ENCODE data around the gene ITGAV. TPM values are rescaled to one million over a fixed set of nuclear protein-coding genes. Genes with fewer than 3 reads are reported as not detected.

ITGAV gene
- total RNA-seq, 4 donors from 2014 or later = 28.9 to 67.0 (median 52.1) TPM

GRCh38 chr2:186697536-186697935 lies 107.7 kb downstream of the ITGAV start:
- no peak for DNase-seq
- in situ Hi-C loops (cut with MboI; ENCODE audit: low pct_ligation_motif_present in 1 of 4, low pct_unique_long_range_greater_than_20kb in 1 of 4, low sequenced_read_pairs in 3 of 4) (no loop called here), intact Hi-C loops (cut with DNase I; ENCODE audit: low total_unique reads) (no loop called here)
- Histone ChIP-seq H3K4me3 (no peak overlapping the region), H3K36me3 (no peaks in the 10 kb centered on the region), H3K9me3 (no peaks in the 10 kb centered on the region), H3K27me3 (peaks cover 26% of the 10 kb centered on the region), H3K27ac (no peak overlapping the region), H3K4me1 (peaks cover 0 to 9% (median 7%) of the 10 kb centered on the region in 4 donors)
- WGBS, 2 donors (ENCODE audit: low coverage in 1 of 2) = 95 to 100% methylated on average over 1 of the region's 1 CpG
- TF ChIP-seq POLR2AphosphoS5 (IDR thresholded peaks at IDR 0.05) (no peak), POLR2A (IDR thresholded peaks at IDR 0.05) (no peak), EP300 (IDR thresholded peaks at IDR 0.05; ENCODE audit: low read depth) (no peak), CTCF (IDR thresholded peaks at IDR 0.05) (no peak)

GRCh38 chr2:186699742-186700141 lies 109.9 kb downstream of the ITGAV start:
- H3K27me3 ChIP-seq = peaks cover 14% of the 10 kb centered on the region
- H3K4me3 ChIP-seq = no peak overlapping the region
- no peaks in the 10 kb centered on the region for H3K36me3 ChIP-seq
- DNase-seq = no peak
- no peak for TF ChIP-seq EP300 (IDR thresholded peaks at IDR 0.05; ENCODE audit: low read depth)
- no peak for TF ChIP-seq CTCF (IDR thresholded peaks at IDR 0.05)
- TF ChIP-seq POLR2A (IDR thresholded peaks at IDR 0.05) = no peak
- no peak for TF ChIP-seq POLR2AphosphoS5 (IDR thresholded peaks at IDR 0.05)
- H3K4me1 ChIP-seq = peaks cover 0 to 3% (median 0%) of the 10 kb centered on the region in 4 donors
- H3K27ac ChIP-seq = no peak overlapping the region
- intact Hi-C loops (cut with DNase I; ENCODE audit: low total_unique reads) = no loop called here
- in situ Hi-C loops (cut with MboI; ENCODE audit: low pct_ligation_motif_present in 1 of 4, low pct_unique_long_range_greater_than_20kb in 1 of 4, low sequenced_read_pairs in 3 of 4) = no loop called here
- H3K9me3 ChIP-seq = no peaks in the 10 kb centered on the region

GRCh38 chr2:186702006-186702405 lies 112.2 kb downstream of the ITGAV start:
- in situ Hi-C loops (cut with MboI; ENCODE audit: low pct_ligation_motif_present in 1 of 4, low pct_unique_long_range_greater_than_20kb in 1 of 4, low sequenced_read_pairs in 3 of 4) = no loop called here
- 93 to 100% methylated on average over 2 of the region's 2 CpGs for WGBS, 2 donors (ENCODE audit: low coverage in 1 of 2)
- no peak for TF ChIP-seq CTCF (IDR thresholded peaks at IDR 0.05)
- no peak for TF ChIP-seq EP300 (IDR thresholded peaks at IDR 0.05; ENCODE audit: low read depth)
- TF ChIP-seq POLR2AphosphoS5 (IDR thresholded peaks at IDR 0.05) = no peak
- TF ChIP-seq POLR2A (IDR thresholded peaks at IDR 0.05) = no peak
- Histone ChIP-seq H3K4me3 (no peak overlapping the region), H3K27ac (no peak overlapping the region), H3K9me3 (no peaks in the 10 kb centered on the region), H3K27me3 (no peaks in the 10 kb centered on the region), H3K4me1 (no peaks in the 10 kb centered on the region), H3K36me3 (no peaks in the 10 kb centered on the region)
- no peak for DNase-seq
- intact Hi-C loops (cut with DNase I; ENCODE audit: low total_unique reads) = no loop called here

GRCh38 chr2:186702501-186702900 lies 112.6 kb downstream of the ITGAV start:
- DNase-seq = no peak
- Histone ChIP-seq H3K27me3 (no peaks in the 10 kb centered on the region), H3K9me3 (no peaks in the 10 kb centered on the region), H3K4me3 (no peak overlapping the region), H3K4me1 (no peaks in the 10 kb centered on the region), H3K36me3 (no peaks in the 10 kb centered on the region), H3K27ac (no peak overlapping the region)
- intact Hi-C loops (cut with DNase I; ENCODE audit: low total_unique reads) (no loop called here), in situ Hi-C loops (cut with MboI; ENCODE audit: low pct_ligation_motif_present in 1 of 4, low pct_unique_long_range_greater_than_20kb in 1 of 4, low sequenced_read_pairs in 3 of 4) (no loop called here)
- 80 to 84% methylated on average over 2 of the region's 2 CpGs for WGBS, 2 donors (ENCODE audit: low coverage in 1 of 2)
- TF ChIP-seq POLR2AphosphoS5 (IDR thresholded peaks at IDR 0.05) (no peak), CTCF (IDR thresholded peaks at IDR 0.05) (no peak), EP300 (IDR thresholded peaks at IDR 0.05; ENCODE audit: low read depth) (no peak)
